ENCODE results near the gene MFN2. TPM values are rescaled to one million over a fixed set of nuclear protein-coding genes. Genes with fewer than 3 reads are reported as not detected.

The MFN2 gene
- total RNA-seq, 1 donor from 2014 or later, result 46.5 TPM

DNA sequence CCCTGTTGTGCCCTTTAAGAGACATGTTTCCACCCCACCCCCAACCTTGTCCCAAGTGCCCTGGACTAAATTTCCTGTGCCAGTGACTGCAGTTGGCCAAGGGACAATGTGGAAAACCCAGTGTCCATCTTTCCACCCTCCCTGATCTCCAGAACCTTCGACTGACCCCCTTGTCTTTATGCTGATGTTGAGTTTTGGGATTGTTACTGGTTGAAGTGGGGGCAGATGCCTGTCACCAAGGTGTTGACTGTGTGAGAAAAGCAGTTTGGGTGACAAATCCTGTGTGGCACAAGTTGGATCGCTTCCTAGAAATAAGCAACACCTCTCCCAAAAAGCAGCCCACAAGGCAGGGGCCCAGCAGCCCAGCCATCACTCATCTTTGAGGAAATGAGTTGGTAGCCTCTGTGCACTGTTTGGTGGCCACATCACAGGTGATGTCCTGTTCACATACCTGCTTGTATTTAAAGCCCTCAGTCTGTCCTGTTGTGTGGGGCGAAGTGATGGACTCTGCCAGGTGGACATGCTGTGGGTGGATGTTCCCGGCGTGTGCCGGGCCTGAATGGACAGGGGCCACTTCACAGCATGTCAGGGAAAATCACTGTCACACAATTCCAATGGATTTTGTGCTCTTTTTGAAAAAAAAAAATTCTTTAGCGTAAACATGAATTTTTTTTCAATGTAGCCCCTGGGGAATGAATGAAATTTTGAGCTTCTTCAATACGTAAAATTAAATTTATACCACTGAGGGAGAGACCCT lies 32.5 kb downstream of the MFN2 start:
- TF ChIP-seq CTCF (IDR thresholded peaks at IDR 0.05), result no peak
- Mint-ChIP-seq H3K4me1 (peaks cover 3% of the 10 kb centered on the region), H3K27me3 (no peaks in the 10 kb centered on the region), H3K36me3 (ENCODE audit: low read depth) (peaks cover 54% of the 10 kb centered on the region), H3K4me3 (no peak overlapping the region), H3K9me3 (no peaks in the 10 kb centered on the region), H3K27ac (no peak overlapping the region)
- ATAC-seq (ENCODE audit: low read depth) (no peak), DNase-seq (no peak)
- ChIA-PET CTCF (interaction anchor here (1.0 kb wide), 1 partner anchor 18 kb away, joined by 3 read pairs; no protein-coding TSS in a partner anchor), POLR2A (interaction anchor here (0.6 kb wide), 1 partner anchor 158 kb away, joined by 3 read pairs; no protein-coding TSS in a partner anchor)
- intact Hi-C loops (cut with micrococcal nuclease), result no loop called here

DNA sequence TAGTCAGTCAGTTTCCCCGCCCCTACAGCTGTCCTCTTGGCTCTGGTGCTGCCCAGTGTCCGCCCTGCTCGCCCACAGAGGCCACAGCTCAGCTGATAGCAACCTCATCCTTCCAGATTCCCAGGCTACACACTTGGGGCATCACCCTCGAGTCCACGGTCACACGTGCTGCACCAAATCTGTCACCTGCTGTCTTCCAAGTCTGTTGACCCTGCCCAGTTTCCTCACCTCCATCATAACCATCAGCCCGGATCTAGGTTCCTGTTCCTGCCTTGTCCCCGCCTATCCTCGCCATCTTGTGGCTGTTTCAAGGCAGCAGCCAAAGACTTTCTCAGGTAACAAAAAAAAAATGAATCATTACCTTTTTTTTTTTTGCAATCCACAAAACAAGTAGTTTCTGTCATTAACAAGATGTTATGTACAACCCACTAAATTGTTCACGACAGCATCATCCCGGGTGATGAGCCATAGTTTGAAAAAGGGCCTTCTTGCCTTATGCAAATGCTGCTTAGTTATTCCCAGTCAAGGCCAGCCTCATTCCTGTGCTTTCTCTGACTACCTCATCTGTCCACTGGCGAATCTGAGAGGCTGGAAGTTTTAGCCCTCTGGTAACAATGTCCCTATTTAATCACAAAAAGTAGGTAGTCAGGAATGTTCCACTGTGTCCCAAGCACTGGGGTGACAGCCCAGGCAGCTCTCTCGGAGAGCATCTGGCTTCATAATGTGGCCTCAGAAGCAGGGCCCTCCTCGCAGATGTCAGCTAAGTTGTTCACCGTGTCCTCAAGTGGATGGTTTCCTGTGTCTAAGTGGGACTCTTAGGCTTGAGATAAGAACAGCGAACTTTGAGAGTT lies 34.1 kb downstream of the MFN2 start:
- H3K36me3 Mint-ChIP-seq (ENCODE audit: low read depth), result peaks cover 45% of the 10 kb centered on the region
- no peaks in the 10 kb centered on the region for H3K9me3 Mint-ChIP-seq
- H3K27me3 Mint-ChIP-seq, result no peaks in the 10 kb centered on the region
- POLR2A ChIA-PET, result interaction anchor here (0.6 kb wide), 1 partner anchor 84 kb away, joined by 5 read pairs; no protein-coding TSS in a partner anchor
- no peak overlapping the region for H3K4me3 Mint-ChIP-seq
- H3K27ac Mint-ChIP-seq, result no peak overlapping the region
- DNase-seq (no peak), ATAC-seq (ENCODE audit: low read depth) (no peak)
- peaks cover 6% of the 10 kb centered on the region for H3K4me1 Mint-ChIP-seq
- CTCF ChIA-PET, result no interaction called here
- intact Hi-C loops (cut with micrococcal nuclease), result no loop called here
- no peak for TF ChIP-seq CTCF (IDR thresholded peaks at IDR 0.05)

DNA sequence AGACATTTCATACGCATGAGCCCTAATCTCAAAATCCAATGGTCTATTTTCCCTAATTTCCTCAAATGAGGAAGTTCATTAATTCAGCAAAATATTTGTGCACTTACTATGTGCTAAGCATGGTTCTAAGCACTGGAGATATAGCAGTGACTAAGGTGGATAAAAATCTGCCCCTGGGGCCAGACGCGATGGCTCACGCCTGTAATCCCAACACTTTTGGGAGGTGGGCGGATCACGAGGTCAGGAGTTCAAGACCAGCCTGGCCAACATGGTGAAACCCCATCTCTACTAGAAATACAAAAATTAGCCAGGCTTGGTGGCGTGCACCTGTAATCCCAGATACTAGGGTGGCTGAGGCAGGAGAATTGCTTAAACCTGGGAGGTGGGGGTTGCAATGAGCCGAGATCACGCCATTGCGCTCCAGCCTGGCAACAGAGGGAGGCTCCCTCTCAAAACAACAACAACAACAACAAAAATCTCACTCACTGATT lies 34.8 kb downstream of the MFN2 start:
- intact Hi-C loops (cut with micrococcal nuclease), result no loop called here
- ChIA-PET POLR2A (no interaction called here), CTCF (interaction anchor here (1.0 kb wide), 1 partner anchor 17 kb away, joined by 3 read pairs; no protein-coding TSS in a partner anchor)
- Mint-ChIP-seq H3K9me3 (no peaks in the 10 kb centered on the region), H3K4me1 (peaks cover 10% of the 10 kb centered on the region), H3K36me3 (ENCODE audit: low read depth) (peaks cover 40% of the 10 kb centered on the region), H3K4me3 (no peak overlapping the region), H3K27ac (no peak overlapping the region), H3K27me3 (no peaks in the 10 kb centered on the region)
- TF ChIP-seq CTCF (IDR thresholded peaks at IDR 0.05), result no peak
- ATAC-seq (ENCODE audit: low read depth) (no peak), DNase-seq (no peak)

DNA sequence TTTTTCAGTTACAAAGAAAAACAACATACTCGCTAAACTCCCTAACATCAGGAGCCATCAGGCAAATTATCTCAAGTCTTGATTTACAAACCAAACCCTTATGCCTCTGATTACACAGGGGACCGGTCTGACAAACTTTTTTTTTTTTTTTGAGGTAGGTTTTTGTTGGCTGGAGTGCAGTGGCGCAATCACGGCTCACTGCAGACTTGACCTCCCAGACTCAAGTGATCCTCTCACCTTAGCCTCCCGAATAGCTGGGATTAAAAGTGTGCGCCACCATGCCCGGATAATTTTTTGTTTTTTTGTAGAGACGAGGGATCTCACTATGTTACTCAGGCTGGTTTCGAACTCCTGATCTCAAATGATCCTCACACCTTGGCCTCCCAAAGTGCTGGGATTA lies 35.3 kb downstream of the MFN2 start:
- Mint-ChIP-seq H3K27ac (no peak overlapping the region), H3K4me3 (no peak overlapping the region), H3K27me3 (no peaks in the 10 kb centered on the region), H3K9me3 (no peaks in the 10 kb centered on the region), H3K4me1 (peaks cover 14% of the 10 kb centered on the region), H3K36me3 (ENCODE audit: low read depth) (peaks cover 38% of the 10 kb centered on the region)
- POLR2A ChIA-PET, result no interaction called here
- ATAC-seq (ENCODE audit: low read depth) (no peak), DNase-seq (no peak)
- CTCF ChIA-PET, result interaction anchor here (1.0 kb wide), 1 partner anchor 17 kb away, joined by 3 read pairs; no protein-coding TSS in a partner anchor
- TF ChIP-seq CTCF (IDR thresholded peaks at IDR 0.05), result no peak
- intact Hi-C loops (cut with micrococcal nuclease), result no loop called here

DNA sequence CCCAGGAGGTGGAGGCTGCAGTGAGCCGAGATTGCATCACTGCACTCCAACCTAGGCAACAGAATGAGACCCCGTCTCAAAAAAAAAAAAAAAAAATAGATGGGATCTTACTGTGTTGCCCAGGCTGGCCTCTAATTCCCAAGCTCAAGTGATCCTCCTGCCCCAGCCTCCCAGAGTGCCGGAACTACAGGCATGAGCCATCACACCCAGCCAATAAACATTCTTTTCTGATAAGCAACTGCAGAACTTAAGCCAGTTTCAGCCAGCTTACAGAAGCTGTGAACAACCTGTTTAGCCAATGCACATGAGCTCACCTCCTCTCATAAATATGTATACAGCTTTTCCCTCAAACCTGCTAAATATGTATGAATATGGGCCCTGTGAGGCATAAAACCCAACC lies 35.9 kb downstream of the MFN2 start:
- ATAC-seq (ENCODE audit: low read depth) (no peak), DNase-seq (no peak)
- H3K9me3 Mint-ChIP-seq, result no peaks in the 10 kb centered on the region
- peaks cover 15% of the 10 kb centered on the region for H3K4me1 Mint-ChIP-seq
- ChIA-PET CTCF (interaction anchor here (1.0 kb wide), 1 partner anchor 16 kb away, joined by 3 read pairs; no protein-coding TSS in a partner anchor), POLR2A (no interaction called here)
- intact Hi-C loops (cut with micrococcal nuclease), result no loop called here
- no peak overlapping the region for H3K27ac Mint-ChIP-seq
- H3K27me3 Mint-ChIP-seq, result no peaks in the 10 kb centered on the region
- no peak overlapping the region for H3K4me3 Mint-ChIP-seq
- no peak for TF ChIP-seq CTCF (IDR thresholded peaks at IDR 0.05)
- peaks cover 31% of the 10 kb centered on the region for H3K36me3 Mint-ChIP-seq (ENCODE audit: low read depth)

All from activated B cell treated with CpG ODN at 0.5 μM for 24 hours (primary cell).